H9 (cell line): ENCODE data around the gene MUS81. TPM values are rescaled to one million over a fixed set of nuclear protein-coding genes. Genes with fewer than 3 reads are reported as not detected.

Experiments
- DNase-seq: peaks from one replicate; pipeline ENCODE4 v3.0.0-alpha.2; 2017
- H2AFZ ChIP-seq: one replicate; pipeline ENCODE4 v1.6.1; 2013; ENCODE audit warnings: mild to moderate bottlenecking, low read length, control low read depth, moderate library complexity
- H2AK5ac ChIP-seq: 2 replicates; pipeline ENCODE4 v1.6.1; 2013; ENCODE audit warnings: low read length, control low read depth, mixed read lengths; ENCODE audit not compliant: insufficient read length
- H2BK120ac ChIP-seq: one replicate; pipeline ENCODE4 v1.6.1; 2013; ENCODE audit warnings: low read depth, mild to moderate bottlenecking, low read length, control low read depth, inconsistent platforms; ENCODE audit not compliant: poor library complexity, severe bottlenecking
- H2BK12ac ChIP-seq: 2 replicates; pipeline ENCODE4 v1.6.1; 2013; ENCODE audit warnings: low read length, control low read depth, mixed read lengths, low read depth; ENCODE audit not compliant: insufficient read length
- H2BK15ac ChIP-seq: 2 replicates; pipeline ENCODE4 v1.6.1; 2013; ENCODE audit warnings: low read depth, low read length, control low read depth
- H2BK20ac ChIP-seq: one replicate; pipeline ENCODE4 v1.6.1; 2013; ENCODE audit warnings: low read depth, mild to moderate bottlenecking, low read length, control low read depth, inconsistent platforms; ENCODE audit not compliant: poor library complexity, severe bottlenecking
- H2BK5ac ChIP-seq: 2 replicates; pipeline ENCODE4 v1.6.1; 2013; ENCODE audit warnings: low read length, control low read depth, mixed read lengths; ENCODE audit not compliant: insufficient read length
- H3K14ac ChIP-seq: 2 replicates; pipeline ENCODE4 v1.6.1; 2013; ENCODE audit warnings: low read length, control low read depth; ENCODE audit not compliant: insufficient read depth
- H3K18ac ChIP-seq: 2 replicates; pipeline ENCODE4 v1.6.1; 2013; ENCODE audit warnings: low read depth, mild to moderate bottlenecking, mixed read lengths, low read length, control low read depth; ENCODE audit not compliant: insufficient read length
- H3K23ac ChIP-seq: 2 replicates; pipeline ENCODE4 v1.6.1; 2013; ENCODE audit warnings: low read length, control low read depth, mixed read lengths, low read depth; ENCODE audit not compliant: insufficient read length
- H3K23me2 ChIP-seq: 2 replicates; pipeline ENCODE4 v1.6.1; 2013; ENCODE audit warnings: low read depth, mild to moderate bottlenecking, mixed read lengths, low read length, control low read depth; ENCODE audit not compliant: insufficient read length, poor library complexity, severe bottlenecking
- H3K27ac ChIP-seq: 2 replicates; pipeline ENCODE4 v1.5.1; 2013; ENCODE audit warnings: low read length, control low read depth, mixed read lengths, low read depth; ENCODE audit not compliant: insufficient read length
- H3K27me3 ChIP-seq: 2 replicates; pipeline ENCODE4 v1.6.1; 2013; ENCODE audit warnings: low read length, control low read depth, inconsistent platforms; ENCODE audit not compliant: insufficient read depth
- H3K4ac ChIP-seq: 2 replicates; pipeline ENCODE4 v1.6.1; 2013; ENCODE audit warnings: low read depth, mild to moderate bottlenecking, control low read depth, inconsistent platforms, low read length, moderate library complexity
- H3K4me1 ChIP-seq: 2 replicates; pipeline ENCODE4 v1.6.1; 2013; ENCODE audit warnings: low read length, control low read depth, inconsistent platforms; ENCODE audit not compliant: insufficient read depth
- H3K4me2 ChIP-seq: 2 replicates; pipeline ENCODE4 v1.6.1; 2013; ENCODE audit warnings: low read length, control low read depth, mixed read lengths; ENCODE audit not compliant: insufficient read length, insufficient read depth
- H3K56ac ChIP-seq: 2 replicates; pipeline ENCODE4 v1.6.1; 2013; ENCODE audit warnings: low read depth, mild to moderate bottlenecking, mixed read lengths, low read length, control low read depth; ENCODE audit not compliant: insufficient read length
- H3K79me1 ChIP-seq: 2 replicates; pipeline ENCODE4 v1.6.1; 2013; ENCODE audit warnings: low read depth, mild to moderate bottlenecking, moderate library complexity, low read length, control low read depth, inconsistent platforms; ENCODE audit not compliant: insufficient read depth, poor library complexity, severe bottlenecking
- H3K79me2 ChIP-seq: 2 replicates; pipeline ENCODE4 v1.6.1; 2013; ENCODE audit warnings: low read length, control low read depth, inconsistent platforms; ENCODE audit not compliant: insufficient read depth
- H3K9ac ChIP-seq: 2 replicates; pipeline ENCODE4 v1.6.1; 2013; ENCODE audit warnings: low read length, control low read depth, mixed read lengths; ENCODE audit not compliant: insufficient read length; ENCODE audit errors: extremely low read depth
- H3K9me3 ChIP-seq: one replicate; pipeline ENCODE4 v1.6.1; 2013; ENCODE audit warnings: low read depth, low read length, inconsistent platforms; ENCODE audit not compliant: control insufficient read depth
- H3T11ph ChIP-seq: one replicate; pipeline ENCODE4 v1.6.1; 2013; ENCODE audit warnings: mild to moderate bottlenecking, low read length, control low read depth, inconsistent platforms
- H4K20me1 ChIP-seq: one replicate; pipeline ENCODE4 v1.6.1; 2013; ENCODE audit not compliant: control insufficient read depth, insufficient read length, insufficient read depth
- H4K5ac ChIP-seq: 2 replicates; pipeline ENCODE4 v1.6.1; 2013; ENCODE audit warnings: low read depth, mild to moderate bottlenecking, mixed read lengths, low read length, control low read depth; ENCODE audit not compliant: insufficient read length
- H4K8ac ChIP-seq: replicated peaks from 2 replicates; pipeline ENCODE4 v1.6.1; 2013; ENCODE audit warnings: low read length, control low read depth, mixed read lengths, low read depth; ENCODE audit not compliant: insufficient read length
- H4K91ac ChIP-seq: 2 replicates; pipeline ENCODE4 v1.6.1; 2013; ENCODE audit warnings: low read depth, mild to moderate bottlenecking, moderate library complexity, mixed read lengths, low read length, control low read depth; ENCODE audit not compliant: insufficient read length
- H3K27ac Mint-ChIP-seq, 3 experiments: 2 replicates in 2 of 3; 3 replicates in 1 of 3; pipeline ENCODE4 v1.8.0; 2020 to 2021; ENCODE audit warnings: mixed read lengths in 3 of 3, mild to moderate bottlenecking in 1 of 3, moderate library complexity in 1 of 3
- H3K27me3 Mint-ChIP-seq: 2 replicates; pipeline ENCODE4 v1.8.0; 2021; ENCODE audit warnings: low read depth, mild to moderate bottlenecking, moderate library complexity, mixed read lengths
- H3K36me3 Mint-ChIP-seq, 3 experiments: 2 replicates in 2 of 3; 3 replicates in 1 of 3; pipeline ENCODE4 v1.8.0; 2020 to 2021; ENCODE audit warnings: low read depth in 3 of 3, mixed read lengths in 3 of 3; ENCODE audit not compliant: insufficient read depth in 1 of 3
- H3K4me1 Mint-ChIP-seq, 2 experiments: 2 replicates each; pipeline ENCODE4 v1.8.0; 2020; ENCODE audit warnings: mixed read lengths in 2 of 2
- H3K4me3 Mint-ChIP-seq, 2 experiments: 2 replicates in 1 of 2; 3 replicates in 1 of 2; pipeline ENCODE4 v1.8.0; 2020 to 2021; ENCODE audit warnings: mild to moderate bottlenecking in 2 of 2, mixed read lengths in 2 of 2, moderate library complexity in 1 of 2
- H3K9me3 Mint-ChIP-seq, 2 experiments: 2 replicates in 1 of 2; 3 replicates in 1 of 2; pipeline ENCODE4 v1.8.0; 2020; ENCODE audit warnings: mild to moderate bottlenecking in 2 of 2, mixed read lengths in 2 of 2, moderate library complexity in 1 of 2
- CTCF ChIP-seq: fragments of 200-600 bp; sonication (generic); conservative IDR thresholded peaks from 3 replicates; pipeline ENCODE4 v1.8.0; 2021; ENCODE audit warnings: antibody characterized with exemption, mild to moderate bottlenecking
- WGBS: extraction: QIAGEN DNeasy Blood & Tissue Kit; methylation state at CpG from one replicate; pipeline ENCODE4 v1.1.7; 2013; ENCODE audit warnings: missing lambda C conversion rate, low lambda C conversion rate, mixed read lengths; ENCODE audit not compliant: insufficient read length; ENCODE audit errors: extremely low coverage; 5-methylcytosine and 5-hydroxymethylcytosine counted together
- total RNA-seq: library from RNA; stranded (reverse); gene quantifications from 2 replicates; pipeline ENCODE4 v1.2.1, GENCODE V29; 2021

MUS81 gene
- total RNA-seq, 1 experiment from 2014 or later, result 49.2 TPM

- H2AFZ ChIP-seq, result no peak overlapping the region
- no peak overlapping the region for H3K9ac ChIP-seq
- no peaks in the 10 kb centered on the region for H3K79me1 ChIP-seq
- H3K18ac ChIP-seq, result no peak overlapping the region
- peaks cover 1 to 7% (median 6%) of the 10 kb centered on the region in 3 experiments; a peak in 5 of 7 replicates for H3K36me3 Mint-ChIP-seq
- no peak overlapping the region for H3K14ac ChIP-seq
- H3K4me2 ChIP-seq, result no peak overlapping the region
- no peak overlapping the region for H4K5ac ChIP-seq
- no peak overlapping the region for H4K91ac ChIP-seq
- no peak overlapping the region for H2AK5ac ChIP-seq
- H3K4me3 Mint-ChIP-seq, result peak overlapping the region in 1 of 2 experiments; percentile 32; a peak in 1 of 5 replicates
- H3K4me1 Mint-ChIP-seq, result peaks cover 15 to 20% of the 10 kb centered on the region in 2 experiments
- WGBS, result no CpG with 5 or more reads among the region's 11 CpGs
- no peaks in the 10 kb centered on the region for H4K20me1 ChIP-seq
- H3T11ph ChIP-seq, result no peak overlapping the region
- H3K27ac ChIP-seq, result no peak overlapping the region
- no peaks in the 10 kb centered on the region for H3K4me1 ChIP-seq
- no peak for DNase-seq
- H2BK12ac ChIP-seq, result no peak overlapping the region
- H3K27me3 ChIP-seq, result peaks cover 3% of the 10 kb centered on the region; the same call in 1 of the 2 replicates
- H3K23ac ChIP-seq, result no peak overlapping the region
- no peaks in the 10 kb centered on the region for H3K9me3 ChIP-seq
- H3K79me2 ChIP-seq, result no peaks in the 10 kb centered on the region
- H2BK15ac ChIP-seq, result no peak overlapping the region
- no peak for TF ChIP-seq CTCF
- H2BK120ac ChIP-seq, result no peak overlapping the region
- no peak overlapping the region for H3K27ac Mint-ChIP-seq
- H3K4ac ChIP-seq, result no peak overlapping the region
- H2BK20ac ChIP-seq, result no peak overlapping the region
- peaks cover 7% of the 10 kb centered on the region for H3K27me3 Mint-ChIP-seq
- H3K56ac ChIP-seq, result no peak overlapping the region
- no peak overlapping the region for H4K8ac ChIP-seq
- H2BK5ac ChIP-seq, result no peak overlapping the region
- no peaks in the 10 kb centered on the region; a peak in 1 of 5 replicates for H3K9me3 Mint-ChIP-seq
- H3K23me2 ChIP-seq, result peaks cover 8% of the 10 kb centered on the region
Measured at GRCh38 chr11:65870307-65870658, 10.1 kb downstream of the MUS81 start.
